NCI-H2107 (cell line): ENCODE results near the gene CNN3.
A peak's percentile ranks its signal among the peaks of the same experiment; 100 is the strongest.

Source experiments
- DNase-seq: peaks from one replicate; lab custom pipeline; 2025; lab: John Stamatoyannopoulos, UW

Gene CNN3

GRCh38 chr1:94922761-94923331 lies 4.1 kb downstream of the CNN3 start:
- DNase-seq, result no peak

DNA sequence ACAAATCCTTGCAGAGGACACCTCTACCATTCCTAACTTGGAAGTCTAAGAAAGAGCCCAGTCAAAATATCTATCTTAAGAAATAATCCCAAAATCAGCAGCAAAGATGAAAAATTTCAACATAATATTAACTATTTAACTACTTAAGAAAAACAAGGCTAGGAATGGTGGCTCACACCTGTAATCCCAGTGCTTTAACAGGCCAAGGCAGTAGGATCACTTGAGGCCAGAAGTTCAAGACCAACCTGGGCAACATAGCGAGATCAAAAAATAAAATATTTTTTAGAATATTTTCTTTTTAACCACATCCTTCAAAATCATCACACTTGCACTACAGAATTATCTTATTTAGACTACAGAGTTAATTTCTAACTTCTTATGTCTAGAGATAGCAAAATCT lies 4.9 kb downstream of the CNN3 start:
- DNase-seq, result no peak

DNA sequence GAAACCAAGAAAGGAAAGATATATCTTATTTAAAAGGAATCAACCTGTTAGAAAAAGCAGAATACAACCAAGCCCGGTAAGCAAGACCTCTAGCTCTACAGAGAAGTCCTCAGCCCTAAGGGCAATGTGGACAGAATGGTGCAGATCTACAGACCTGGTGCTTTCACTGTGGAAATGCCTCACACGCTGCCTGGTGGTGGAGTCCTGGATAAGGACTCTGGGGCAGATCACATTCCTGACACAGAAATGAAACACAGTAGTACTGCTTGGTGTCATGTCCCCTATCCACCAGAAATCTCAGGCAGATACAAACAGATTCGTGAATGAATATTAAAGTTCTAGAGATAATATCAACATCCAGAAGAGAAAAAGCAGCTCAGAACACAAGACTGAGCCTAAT lies 6.8 kb downstream of the CNN3 start:
- DNase-seq, result no peak

DNA sequence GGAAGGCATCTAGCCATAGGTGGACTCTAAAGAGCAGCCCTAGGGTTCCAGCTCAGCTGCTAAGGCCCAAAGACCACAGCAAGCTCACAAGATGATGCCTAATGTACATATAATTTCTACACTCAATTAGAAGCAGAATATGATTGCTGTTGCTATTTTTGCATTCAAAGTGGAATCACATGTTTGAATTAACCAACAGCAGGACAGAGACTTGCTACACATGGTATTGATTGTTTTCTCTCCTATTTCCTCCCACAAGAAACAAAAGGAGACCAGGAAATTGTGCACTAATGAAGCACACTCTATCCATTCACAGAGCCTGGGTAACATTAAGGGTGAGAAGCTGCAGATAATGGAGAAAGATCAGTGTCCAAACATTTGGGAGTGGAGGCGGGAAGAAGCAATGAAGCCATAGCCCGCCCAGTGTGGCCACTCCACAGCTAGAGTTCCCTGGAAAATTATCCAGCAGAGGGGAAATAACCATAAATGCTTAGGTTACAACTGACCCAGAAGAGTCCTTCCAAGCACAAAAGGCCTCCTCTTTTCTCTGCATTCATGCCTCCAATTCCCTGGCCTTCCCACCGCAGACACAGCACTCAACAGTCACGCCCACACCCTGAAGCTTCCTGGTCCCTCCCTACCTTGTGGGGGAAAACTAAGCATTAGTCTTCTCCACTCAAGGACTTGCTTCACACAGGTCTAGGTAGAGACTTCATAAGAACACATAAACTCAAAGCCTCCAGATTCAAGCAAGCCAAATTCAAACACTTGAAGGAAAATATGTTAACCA lies 7.5 kb downstream of the CNN3 start:
- peak; percentile 20 for DNase-seq

DNA sequence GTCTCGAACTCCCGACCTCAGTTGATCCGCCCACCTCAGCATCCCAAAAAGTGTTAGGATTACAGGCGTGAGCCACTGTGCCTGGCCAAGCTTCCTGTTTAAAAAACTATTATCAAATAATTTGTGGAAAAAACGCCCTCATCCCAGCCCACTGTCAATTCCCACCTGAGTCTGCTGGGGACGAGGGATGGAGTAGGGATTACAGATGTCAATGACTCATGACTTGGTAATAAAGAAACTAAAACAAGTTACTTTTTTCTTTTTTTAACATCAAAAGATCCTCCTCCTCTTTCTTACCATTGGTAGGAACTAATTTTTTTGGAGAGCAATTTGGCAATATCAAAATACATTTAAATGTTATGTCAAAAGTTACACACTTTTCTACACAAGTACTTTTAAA lies 9.7 kb downstream of the CNN3 start:
- no peak for DNase-seq

DNA sequence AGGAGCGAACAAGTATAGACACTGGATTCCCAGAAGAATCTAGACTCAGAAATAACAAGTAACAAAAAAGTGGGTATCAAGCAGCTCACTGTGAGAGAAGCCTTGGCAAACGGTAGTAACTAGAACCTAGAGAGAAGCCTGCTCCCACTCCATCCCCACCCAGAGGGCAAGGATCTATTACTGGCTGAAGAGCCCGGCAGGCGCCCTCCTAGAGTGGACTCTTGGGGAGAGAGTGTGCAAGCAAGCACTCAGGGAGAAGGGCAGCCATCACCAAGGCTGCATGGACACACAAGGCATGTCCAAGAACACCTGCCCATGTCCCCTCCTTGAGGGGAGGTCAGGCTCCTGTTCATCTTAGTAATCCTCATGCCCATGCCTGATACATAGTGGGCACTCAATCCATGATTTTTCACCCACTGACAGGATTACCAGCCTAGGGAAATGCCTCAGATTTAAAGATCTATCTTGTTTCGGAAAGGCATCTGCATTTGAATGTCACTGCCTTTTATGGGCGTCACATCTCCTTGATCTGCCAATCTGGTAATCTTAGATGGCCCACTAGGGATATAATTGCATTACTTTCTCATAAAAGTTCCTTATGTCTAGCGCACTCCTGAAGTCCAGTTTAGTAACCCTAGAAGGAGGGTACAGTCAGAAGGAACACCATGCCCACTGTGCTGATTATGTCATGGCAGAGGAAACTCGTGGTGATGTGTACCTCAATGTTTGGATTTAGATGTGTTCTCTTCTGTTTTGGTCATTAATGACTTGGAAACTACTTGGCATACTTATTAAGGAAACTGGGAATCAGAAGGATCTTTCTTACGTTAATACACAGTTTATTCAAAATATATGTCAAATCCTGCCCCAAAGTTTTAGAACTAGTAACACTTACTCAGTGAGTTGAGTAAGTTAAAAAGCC lies 14.4 kb downstream of the CNN3 start:
- DNase-seq, result no peak

DNA sequence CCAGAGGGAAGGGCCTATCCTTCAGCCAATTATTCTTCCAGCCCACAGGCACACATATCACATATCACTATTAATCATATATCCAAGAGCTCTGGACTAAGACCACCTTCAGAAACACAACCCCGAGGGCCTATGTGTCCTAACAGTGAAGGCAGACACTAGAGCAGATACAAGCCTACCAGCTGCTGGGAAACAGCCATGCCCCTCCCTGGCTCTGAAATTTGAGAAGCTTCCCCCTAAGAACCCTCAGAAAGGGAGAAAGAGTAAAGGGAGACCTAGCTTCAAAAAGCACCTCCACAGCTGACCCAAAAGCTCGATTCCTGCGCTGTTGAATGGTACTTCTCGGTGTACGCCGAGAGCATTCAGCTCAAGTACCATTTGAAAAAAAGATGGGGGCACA lies 17.4 kb downstream of the CNN3 start:
- peak; percentile 15 for DNase-seq

GRCh38 chr1:94908965-94909364 lies 17.9 kb downstream of the CNN3 start:
- DNase-seq, result no peak

- no peak for DNase-seq
Observed at GRCh38 chr1:94908190-94908589, 18.7 kb downstream of the CNN3 start.

- DNase-seq, result no peak
Observed at GRCh38 chr1:94907136-94907535, 19.8 kb downstream of the CNN3 start.

DNA sequence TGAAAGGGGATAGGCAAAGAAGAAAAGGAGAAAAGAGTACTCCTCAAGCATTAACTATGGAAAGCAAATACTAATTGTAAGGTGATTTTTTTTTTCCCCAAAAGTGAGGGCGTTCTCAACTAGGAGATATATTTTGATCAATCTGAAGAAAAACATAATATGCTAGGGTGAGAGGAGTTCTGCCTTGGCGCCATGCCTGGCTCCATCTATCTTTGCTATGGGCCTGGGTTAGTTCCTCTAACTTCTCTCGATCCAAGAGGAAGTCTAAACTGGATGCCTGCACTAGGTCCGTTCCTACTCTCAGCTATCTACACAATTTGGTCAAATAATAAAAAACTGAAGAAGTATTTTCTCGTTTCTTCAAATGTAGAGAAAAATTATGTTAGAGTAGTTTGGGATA lies 20.5 kb downstream of the CNN3 start:
- DNase-seq, result no peak

GRCh38 chr1:94905207-94905606 lies 21.7 kb downstream of the CNN3 start:
- DNase-seq, result no peak

GRCh38 chr1:94903280-94904009 lies 23.5 kb downstream of the CNN3 start:
- DNase-seq, result no peak

DNA sequence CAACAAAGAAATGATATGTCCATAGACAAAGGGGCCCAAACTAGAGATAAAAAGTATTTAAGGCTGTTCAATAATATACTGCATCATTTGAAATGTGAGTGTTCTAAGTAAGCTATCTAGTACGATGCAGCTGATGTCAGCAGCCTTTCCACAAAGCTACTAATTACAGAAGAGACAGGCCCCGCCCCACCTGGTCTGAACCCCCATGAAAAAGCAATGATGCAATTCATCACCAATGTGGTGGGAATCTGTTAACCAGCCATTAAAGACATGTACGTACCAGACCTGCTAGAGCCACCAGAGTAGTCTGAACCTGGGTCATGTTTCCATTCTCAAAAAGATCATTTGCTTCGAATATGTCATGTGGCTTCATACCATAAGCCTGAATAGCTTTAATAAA lies 25.1 kb downstream of the CNN3 start:
- DNase-seq, result no peak

- DNase-seq, result no peak
Observed at GRCh38 chr1:94899756-94900155, 27.2 kb downstream of the CNN3 start.

DNA sequence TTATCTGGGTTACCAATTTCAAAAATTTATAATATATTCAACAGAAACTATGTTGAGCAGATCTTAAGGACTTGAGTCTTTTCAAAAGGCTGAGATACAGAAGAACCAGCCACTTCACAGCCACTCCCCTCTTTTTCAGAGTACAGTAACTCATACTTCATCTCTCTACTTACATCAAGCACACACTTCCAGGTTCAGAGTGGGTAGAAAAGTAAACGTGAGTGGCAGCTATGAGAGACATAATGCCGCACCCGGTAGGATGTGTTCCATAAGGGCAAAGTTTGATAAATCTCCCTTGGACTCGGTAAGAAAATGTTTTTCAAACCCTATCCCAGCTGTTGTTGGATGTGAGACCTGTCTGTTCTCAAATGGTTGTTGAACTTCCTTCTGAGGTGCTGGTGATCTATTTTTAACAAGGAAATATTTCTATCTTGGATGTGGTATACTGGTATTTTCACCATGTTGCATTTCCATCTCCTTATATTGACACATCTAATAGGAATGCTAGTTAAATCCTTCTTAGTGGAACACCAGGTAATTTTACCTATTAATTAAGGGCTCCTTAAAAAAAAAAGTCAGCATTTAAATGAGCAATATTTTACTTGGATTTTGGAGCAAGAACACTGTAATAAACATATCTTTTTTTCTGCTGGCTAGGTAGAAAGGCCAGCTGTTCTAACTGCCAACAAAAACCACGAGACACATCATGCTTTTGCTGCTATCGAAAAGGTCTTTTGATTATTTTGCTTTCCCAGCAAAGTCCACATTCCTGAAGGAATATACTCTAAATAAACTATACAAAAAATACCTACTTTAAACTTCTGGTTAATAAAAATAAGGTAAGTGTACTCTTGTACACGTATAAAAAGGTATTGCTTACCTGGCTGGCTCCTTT lies 28.2 kb downstream of the CNN3 start:
- no peak for DNase-seq

GRCh38 chr1:94895518-94895917 lies 31.4 kb downstream of the CNN3 start:
- DNase-seq, result no peak

DNA sequence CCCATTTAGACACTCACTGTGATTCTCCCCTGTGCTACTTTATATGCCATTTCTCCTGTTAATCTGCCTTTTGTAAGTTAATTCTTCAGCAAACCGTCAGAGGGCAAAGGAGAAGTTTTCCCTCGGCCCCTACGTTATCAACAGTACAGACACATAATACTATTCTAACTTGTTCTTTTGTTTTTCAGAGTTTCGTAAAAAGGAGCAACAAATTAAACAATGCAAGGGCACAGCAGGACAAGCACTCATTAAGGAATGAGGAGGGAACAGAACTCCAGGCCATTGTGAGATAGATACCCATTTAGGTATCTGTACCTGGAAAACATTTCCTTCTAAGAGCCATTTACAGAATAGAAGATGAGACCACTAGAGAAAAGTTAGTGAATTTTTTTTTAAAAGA lies 32.3 kb downstream of the CNN3 start:
- DNase-seq, result no peak

DNA sequence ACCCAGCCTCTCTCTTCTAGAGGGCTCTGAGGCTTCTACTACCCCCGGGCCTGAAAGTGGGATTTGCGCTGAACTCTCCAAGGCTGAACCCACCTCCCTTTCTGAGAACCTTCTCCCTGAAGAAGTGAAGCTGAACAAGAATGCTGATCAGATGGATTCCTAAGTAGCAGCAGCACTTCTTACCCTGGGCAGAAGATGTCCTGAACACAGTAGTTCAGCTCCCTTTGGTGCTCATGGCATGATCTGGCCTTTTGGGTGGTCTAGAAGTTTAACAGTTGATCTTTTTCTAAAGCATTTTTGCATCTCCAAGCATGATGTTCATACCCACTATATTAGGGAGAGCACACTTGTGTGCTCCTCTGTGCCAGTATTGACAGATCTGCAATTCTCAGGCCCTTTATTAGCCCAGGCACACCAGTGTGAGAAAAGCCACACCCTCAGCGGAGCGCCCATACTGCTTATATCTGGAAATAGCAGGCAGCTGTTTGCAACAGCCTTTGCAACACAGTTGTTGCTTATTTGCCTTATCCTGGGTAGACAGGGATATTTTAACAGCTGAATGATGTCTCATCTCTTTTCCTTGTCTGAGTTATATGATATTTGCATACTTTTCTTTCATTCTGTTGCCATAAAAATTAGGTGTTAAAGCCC lies 34.2 kb downstream of the CNN3 start:
- no peak for DNase-seq

DNA sequence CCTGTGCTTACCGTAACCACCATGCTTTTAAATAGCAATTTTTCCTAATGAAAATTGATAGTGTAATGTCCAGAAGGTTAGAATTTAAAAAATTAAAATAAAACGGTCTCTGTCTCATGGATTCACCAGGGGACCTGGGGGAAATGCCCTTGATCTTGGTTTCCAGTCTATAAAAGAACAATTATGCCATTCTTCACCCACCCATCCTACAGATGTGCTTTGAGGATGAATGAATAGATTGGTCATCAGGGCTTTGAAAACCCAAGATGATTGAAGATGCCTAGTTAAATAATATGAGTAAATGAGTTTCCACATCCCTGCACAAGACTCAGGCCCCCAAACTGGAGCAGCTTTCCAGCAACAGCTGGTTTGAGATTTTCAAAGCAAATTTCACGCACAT lies 38.7 kb downstream of the CNN3 start:
- no peak for DNase-seq
